Stimulated activated CD4-positive, alpha-beta T cell treated with anti-CD3 and anti-CD28 coated beads, Interleukin-12 subunit alpha, Interleukin-12 subunit beta, amount 100 ng/mL, for 48 hours (primary cell): ENCODE measurements around the gene SGTA.

Experiments
- DNase-seq, 3 donors: peaks; one replicate each; pipeline ENCODE4 v3.0.0-alpha.2; 2020; ENCODE audit warnings: low read depth in 2 of 3, low spot score in 1 of 3

SGTA gene

GRCh38 chr19:2810141-2811091, 27.3 kb upstream of the SGTA start:
- no peak for DNase-seq

- DNase-seq: no peak
These were observed 26.5 kb upstream of the SGTA start for GRCh38 chr19:2809387-2810140.

- DNase-seq: no peak
These were observed 25.3 kb upstream of the SGTA start for GRCh38 chr19:2808129-2808941.

GRCh38 chr19:2807379-2808128, 24.5 kb upstream of the SGTA start:
- DNase-seq: no peak

- no peak for DNase-seq
These were observed 23.8 kb upstream of the SGTA start for GRCh38 chr19:2806736-2807378.

GRCh38 chr19:2805991-2806649, 23.0 kb upstream of the SGTA start:
- DNase-seq: no peak

GRCh38 chr19:2805261-2805900, 22.3 kb upstream of the SGTA start:
- no peak for DNase-seq

- DNase-seq: no peak
These were observed 21.3 kb upstream of the SGTA start for GRCh38 chr19:2804156-2805004.

GRCh38 chr19:2803486-2804155, 20.5 kb upstream of the SGTA start:
- no peak for DNase-seq

- DNase-seq: no peak
These were observed 19.8 kb upstream of the SGTA start for GRCh38 chr19:2802826-2803225.

- DNase-seq: no peak
These were observed 17.4 kb upstream of the SGTA start for GRCh38 chr19:2800506-2800905.

- DNase-seq: no peak
These were observed 16.4 kb upstream of the SGTA start for GRCh38 chr19:2799273-2800020.

- no peak for DNase-seq
These were observed 15.7 kb upstream of the SGTA start for GRCh38 chr19:2798733-2799132.

GRCh38 chr19:2798158-2798685, 15.1 kb upstream of the SGTA start:
- DNase-seq: no peak

- DNase-seq: no peak
These were observed 14.2 kb upstream of the SGTA start for GRCh38 chr19:2797280-2797679.

- DNase-seq: no peak
These were observed 13.7 kb upstream of the SGTA start for GRCh38 chr19:2796659-2797266.
